HepG2 (cell line): Measurements from ENCODE around the gene SDE2. TPM values are rescaled to one million over a fixed set of nuclear protein-coding genes. Genes with fewer than 3 reads are reported as not detected.
A peak's percentile ranks its signal among the peaks of the same experiment; 100 is the strongest.

Source experiments
- ATM ChIP-seq: fragments of 450-650 bp; IDR thresholded peaks from 2 replicates; pipeline ENCODE4 v1.7.1; 2017; ENCODE audit warnings: mild to moderate bottlenecking, borderline replicate concordance
- CCAR2 ChIP-seq: fragments of 200-400 bp; formaldehyde crosslinking; optimal IDR thresholded peaks from 2 replicates; pipeline ENCODE3; 2018; ENCODE audit warnings: low read depth, mild to moderate bottlenecking, low read length, moderate library complexity
- CENPT ChIP-seq: sonication (generic); formaldehyde crosslinking; IDR thresholded peaks from 2 replicates; pipeline ENCODE4 v1.8.0; 2022; ENCODE audit warnings: low read depth, mild to moderate bottlenecking, moderate library complexity, missing genetic modification reagents
- ELF3 ChIP-seq: IDR thresholded peaks from 2 replicates; pipeline ENCODE4 v1.6.1; 2016; ENCODE audit warnings: missing genetic modification reagents, missing compliant biosample characterization
- ETV5 ChIP-seq: IDR thresholded peaks from 2 replicates; pipeline ENCODE4 v1.6.1; 2018; ENCODE audit warnings: missing biosample characterization, missing genetic modification reagents, inconsistent platforms, borderline replicate concordance
- KAT7 ChIP-seq: IDR thresholded peaks from 2 replicates; pipeline ENCODE4 v1.6.1; 2018; ENCODE audit warnings: borderline replicate concordance, missing compliant biosample characterization
- PHF21A ChIP-seq: sonication (generic); formaldehyde crosslinking; IDR thresholded peaks from 2 replicates; pipeline ENCODE4 v1.5.0; 2020; ENCODE audit warnings: mild to moderate bottlenecking, missing genetic modification reagents
- PHF8 ChIP-seq: sonication (generic); formaldehyde crosslinking; IDR thresholded peaks from 2 replicates; pipeline ENCODE4 v1.5.0; 2020; ENCODE audit warnings: missing genetic modification reagents
- SMARCC2 ChIP-seq: fragments of 450-650 bp; IDR thresholded peaks from 2 replicates; pipeline ENCODE4 v1.6.1; 2017; ENCODE audit warnings: antibody characterized with exemption, mild to moderate bottlenecking
- SOX13 ChIP-seq, 3 experiments: fragments of 450-650 bp in 1 of 3; sonication (generic) in 1 of 3; formaldehyde crosslinking in 1 of 3; IDR thresholded peaks in 2 of 3; conservative IDR thresholded peaks in 1 of 3; 2 replicates each; pipeline versions ENCODE4 v1.5.0 to v1.6.1; 2016 to 2020; ENCODE audit warnings: antibody characterized with exemption in 1 of 3, mild to moderate bottlenecking in 1 of 3, missing compliant biosample characterization in 1 of 3, missing genetic modification reagents in 1 of 3, moderate library complexity in 1 of 3
- ZNF225 ChIP-seq: sonication (generic); formaldehyde crosslinking; IDR thresholded peaks from 2 replicates; pipeline ENCODE4 v1.4.0; 2020; ENCODE audit warnings: mild to moderate bottlenecking, missing genetic modification reagents
- ZNF256 ChIP-seq: sonication (generic); formaldehyde crosslinking; conservative IDR thresholded peaks from 2 replicates; pipeline ENCODE4 v1.4.0; 2020; ENCODE audit warnings: missing genetic modification reagents
- polyA plus RNA-seq, 8 experiments: library from polyadenylated mRNA; depleted of rRNA in 3 of 8; stranded (reverse) in 7 of 8; unstranded in 1 of 8; fragments of >200 nt; fragmentation: Illumina TruSeq in 4 of 8; extraction: Trizol in 4 of 8; gene quantifications; 2 replicates each; pipeline versions ENCODE4 v1.2.1 to v1.2.3, GENCODE V29; 2011 to 2016; ENCODE audit warnings: low read depth in 4 of 8, missing spikeins in 1 of 8, mixed read lengths in 1 of 8; ENCODE audit not compliant: insufficient read depth in 1 of 8
- total RNA-seq, 5 experiments: library from RNA; depleted of rRNA; stranded (reverse); fragments of >200 nt; fragmentation: Illumina TruSeq; extraction: Trizol; gene quantifications; 2 replicates each; pipeline ENCODE4 v1.2.3, GENCODE V29; 2016; ENCODE audit warnings: low read depth in 1 of 5
- TF ChIP-seq, protein P1 (sequence below): sonication (generic); formaldehyde crosslinking; IDR thresholded peaks from 2 replicates; pipeline ENCODE4 v1.5.1; 2020; ENCODE audit warnings: mild to moderate bottlenecking, missing genetic modification reagents, borderline replicate concordance
- TF ChIP-seq, protein P2 (sequence below): sonication (generic); formaldehyde crosslinking; IDR thresholded peaks from 2 replicates; pipeline ENCODE4 v1.4.0; 2020; ENCODE audit warnings: missing genetic modification reagents, borderline replicate concordance
- TF ChIP-seq, protein P3 (sequence below): sonication (generic); formaldehyde crosslinking; IDR thresholded peaks from 2 replicates; pipeline ENCODE4 v1.8.1; 2023; ENCODE audit warnings: missing genetic modification reagents, inconsistent platforms, borderline replicate concordance
- TF ChIP-seq, protein P4 (sequence below): sonication (generic); formaldehyde crosslinking; IDR thresholded peaks from 2 replicates; pipeline ENCODE4 v1.4.0; 2020; ENCODE audit warnings: missing genetic modification reagents, borderline replicate concordance
- TF ChIP-seq, protein P5 (sequence below): sonication (generic); formaldehyde crosslinking; IDR thresholded peaks from 2 replicates; pipeline ENCODE4 v1.9.0; 2022; ENCODE audit warnings: missing genetic modification reagents, mild to moderate bottlenecking, borderline replicate concordance

SDE2 gene
- total and polyA plus RNA-seq, 2 of the 13 experiments (the other 11 are each of a cell fraction or from before 2014, with no cell fraction given), result 10.8 to 19.6 TPM

DNA sequence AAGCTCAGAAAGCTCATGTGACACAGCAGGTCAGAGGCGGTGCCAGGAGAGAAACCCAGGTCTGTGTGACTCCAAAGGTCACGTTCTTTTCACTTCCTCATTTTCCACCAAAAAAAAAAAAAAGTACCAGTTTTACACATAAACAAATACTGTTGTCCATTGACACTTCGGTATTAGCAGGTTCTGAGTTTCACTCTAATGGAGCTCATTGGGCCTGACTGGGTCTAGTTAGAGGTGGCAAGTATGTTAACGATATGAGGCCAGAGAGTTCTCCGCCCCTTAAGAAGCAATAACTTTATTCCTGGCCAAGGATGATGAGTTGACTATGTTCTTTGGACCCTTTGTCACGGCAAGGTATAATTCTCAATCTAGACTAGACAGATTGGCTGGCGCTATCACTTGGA, 30.0 kb upstream of the SDE2 start (continued):
- TF ChIP-seq, protein P1, sequence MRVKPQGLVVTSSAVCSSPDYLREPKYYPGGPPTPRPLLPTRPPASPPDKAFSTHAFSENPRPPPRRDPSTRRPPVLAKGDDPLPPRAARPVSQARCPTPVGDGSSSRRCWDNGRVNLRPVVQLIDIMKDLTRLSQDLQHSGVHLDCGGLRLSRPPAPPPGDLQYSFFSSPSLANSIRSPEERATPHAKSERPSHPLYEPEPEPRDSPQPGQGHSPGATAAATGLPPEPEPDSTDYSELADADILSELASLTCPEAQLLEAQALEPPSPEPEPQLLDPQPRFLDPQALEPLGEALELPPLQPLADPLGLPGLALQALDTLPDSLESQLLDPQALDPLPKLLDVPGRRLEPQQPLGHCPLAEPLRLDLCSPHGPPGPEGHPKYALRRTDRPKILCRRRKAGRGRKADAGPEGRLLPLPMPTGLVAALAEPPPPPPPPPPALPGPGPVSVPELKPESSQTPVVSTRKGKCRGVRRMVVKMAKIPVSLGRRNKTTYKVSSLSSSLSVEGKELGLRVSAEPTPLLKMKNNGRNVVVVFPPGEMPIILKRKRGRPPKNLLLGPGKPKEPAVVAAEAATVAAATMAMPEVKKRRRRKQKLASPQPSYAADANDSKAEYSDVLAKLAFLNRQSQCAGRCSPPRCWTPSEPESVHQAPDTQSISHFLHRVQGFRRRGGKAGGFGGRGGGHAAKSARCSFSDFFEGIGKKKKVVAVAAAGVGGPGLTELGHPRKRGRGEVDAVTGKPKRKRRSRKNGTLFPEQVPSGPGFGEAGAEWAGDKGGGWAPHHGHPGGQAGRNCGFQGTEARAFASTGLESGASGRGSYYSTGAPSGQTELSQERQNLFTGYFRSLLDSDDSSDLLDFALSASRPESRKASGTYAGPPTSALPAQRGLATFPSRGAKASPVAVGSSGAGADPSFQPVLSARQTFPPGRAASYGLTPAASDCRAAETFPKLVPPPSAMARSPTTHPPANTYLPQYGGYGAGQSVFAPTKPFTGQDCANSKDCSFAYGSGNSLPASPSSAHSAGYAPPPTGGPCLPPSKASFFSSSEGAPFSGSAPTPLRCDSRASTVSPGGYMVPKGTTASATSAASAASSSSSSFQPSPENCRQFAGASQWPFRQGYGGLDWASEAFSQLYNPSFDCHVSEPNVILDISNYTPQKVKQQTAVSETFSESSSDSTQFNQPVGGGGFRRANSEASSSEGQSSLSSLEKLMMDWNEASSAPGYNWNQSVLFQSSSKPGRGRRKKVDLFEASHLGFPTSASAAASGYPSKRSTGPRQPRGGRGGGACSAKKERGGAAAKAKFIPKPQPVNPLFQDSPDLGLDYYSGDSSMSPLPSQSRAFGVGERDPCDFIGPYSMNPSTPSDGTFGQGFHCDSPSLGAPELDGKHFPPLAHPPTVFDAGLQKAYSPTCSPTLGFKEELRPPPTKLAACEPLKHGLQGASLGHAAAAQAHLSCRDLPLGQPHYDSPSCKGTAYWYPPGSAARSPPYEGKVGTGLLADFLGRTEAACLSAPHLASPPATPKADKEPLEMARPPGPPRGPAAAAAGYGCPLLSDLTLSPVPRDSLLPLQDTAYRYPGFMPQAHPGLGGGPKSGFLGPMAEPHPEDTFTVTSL (CRISPR knock-in tag), result 0 out of 2 replicates have a peak, but pooled peaks have one; percentile 11
- TF ChIP-seq, protein P2, sequence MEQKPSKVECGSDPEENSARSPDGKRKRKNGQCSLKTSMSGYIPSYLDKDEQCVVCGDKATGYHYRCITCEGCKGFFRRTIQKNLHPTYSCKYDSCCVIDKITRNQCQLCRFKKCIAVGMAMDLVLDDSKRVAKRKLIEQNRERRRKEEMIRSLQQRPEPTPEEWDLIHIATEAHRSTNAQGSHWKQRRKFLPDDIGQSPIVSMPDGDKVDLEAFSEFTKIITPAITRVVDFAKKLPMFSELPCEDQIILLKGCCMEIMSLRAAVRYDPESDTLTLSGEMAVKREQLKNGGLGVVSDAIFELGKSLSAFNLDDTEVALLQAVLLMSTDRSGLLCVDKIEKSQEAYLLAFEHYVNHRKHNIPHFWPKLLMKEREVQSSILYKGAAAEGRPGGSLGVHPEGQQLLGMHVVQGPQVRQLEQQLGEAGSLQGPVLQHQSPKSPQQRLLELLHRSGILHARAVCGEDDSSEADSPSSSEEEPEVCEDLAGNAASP, result 0 out of 2 replicates have a peak, but pooled peaks have one; percentile 25
- TF ChIP-seq, protein P3, sequence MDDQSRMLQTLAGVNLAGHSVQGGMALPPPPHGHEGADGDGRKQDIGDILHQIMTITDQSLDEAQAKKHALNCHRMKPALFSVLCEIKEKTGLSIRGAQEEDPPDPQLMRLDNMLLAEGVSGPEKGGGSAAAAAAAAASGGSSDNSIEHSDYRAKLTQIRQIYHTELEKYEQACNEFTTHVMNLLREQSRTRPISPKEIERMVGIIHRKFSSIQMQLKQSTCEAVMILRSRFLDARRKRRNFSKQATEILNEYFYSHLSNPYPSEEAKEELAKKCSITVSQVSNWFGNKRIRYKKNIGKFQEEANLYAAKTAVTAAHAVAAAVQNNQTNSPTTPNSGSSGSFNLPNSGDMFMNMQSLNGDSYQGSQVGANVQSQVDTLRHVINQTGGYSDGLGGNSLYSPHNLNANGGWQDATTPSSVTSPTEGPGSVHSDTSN (CRISPR knock-in tag), result no peak
- TF ChIP-seq SOX13 (IDR thresholded peaks at IDR 0.05), result no peak
- TF ChIP-seq SOX13 (CRISPR knock-in tag; conservative IDR thresholded peaks at IDR 0.05 in 1 of 2, IDR thresholded peaks at IDR 0.05 in 1 of 2), result no peak
- TF ChIP-seq PHF8 (CRISPR knock-in tag), result no peak
- TF ChIP-seq ZNF225, result no peak
- TF ChIP-seq, protein P4, sequence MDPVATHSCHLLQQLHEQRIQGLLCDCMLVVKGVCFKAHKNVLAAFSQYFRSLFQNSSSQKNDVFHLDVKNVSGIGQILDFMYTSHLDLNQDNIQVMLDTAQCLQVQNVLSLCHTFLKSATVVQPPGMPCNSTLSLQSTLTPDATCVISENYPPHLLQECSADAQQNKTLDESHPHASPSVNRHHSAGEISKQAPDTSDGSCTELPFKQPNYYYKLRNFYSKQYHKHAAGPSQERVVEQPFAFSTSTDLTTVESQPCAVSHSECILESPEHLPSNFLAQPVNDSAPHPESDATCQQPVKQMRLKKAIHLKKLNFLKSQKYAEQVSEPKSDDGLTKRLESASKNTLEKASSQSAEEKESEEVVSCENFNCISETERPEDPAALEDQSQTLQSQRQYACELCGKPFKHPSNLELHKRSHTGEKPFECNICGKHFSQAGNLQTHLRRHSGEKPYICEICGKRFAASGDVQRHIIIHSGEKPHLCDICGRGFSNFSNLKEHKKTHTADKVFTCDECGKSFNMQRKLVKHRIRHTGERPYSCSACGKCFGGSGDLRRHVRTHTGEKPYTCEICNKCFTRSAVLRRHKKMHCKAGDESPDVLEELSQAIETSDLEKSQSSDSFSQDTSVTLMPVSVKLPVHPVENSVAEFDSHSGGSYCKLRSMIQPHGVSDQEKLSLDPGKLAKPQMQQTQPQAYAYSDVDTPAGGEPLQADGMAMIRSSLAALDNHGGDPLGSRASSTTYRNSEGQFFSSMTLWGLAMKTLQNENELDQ (CRISPR knock-in tag), result no peak
- no peak for TF ChIP-seq KAT7
- TF ChIP-seq SMARCC2, result no peak
- TF ChIP-seq, protein P5, sequence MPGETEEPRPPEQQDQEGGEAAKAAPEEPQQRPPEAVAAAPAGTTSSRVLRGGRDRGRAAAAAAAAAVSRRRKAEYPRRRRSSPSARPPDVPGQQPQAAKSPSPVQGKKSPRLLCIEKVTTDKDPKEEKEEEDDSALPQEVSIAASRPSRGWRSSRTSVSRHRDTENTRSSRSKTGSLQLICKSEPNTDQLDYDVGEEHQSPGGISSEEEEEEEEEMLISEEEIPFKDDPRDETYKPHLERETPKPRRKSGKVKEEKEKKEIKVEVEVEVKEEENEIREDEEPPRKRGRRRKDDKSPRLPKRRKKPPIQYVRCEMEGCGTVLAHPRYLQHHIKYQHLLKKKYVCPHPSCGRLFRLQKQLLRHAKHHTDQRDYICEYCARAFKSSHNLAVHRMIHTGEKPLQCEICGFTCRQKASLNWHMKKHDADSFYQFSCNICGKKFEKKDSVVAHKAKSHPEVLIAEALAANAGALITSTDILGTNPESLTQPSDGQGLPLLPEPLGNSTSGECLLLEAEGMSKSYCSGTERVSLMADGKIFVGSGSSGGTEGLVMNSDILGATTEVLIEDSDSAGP (CRISPR knock-in tag), result no peak
- TF ChIP-seq PHF21A (CRISPR knock-in tag), result no peak
- no peak for TF ChIP-seq ATM
- no peak for TF ChIP-seq ETV5 (CRISPR knock-in tag)
- peak; percentile 75; the same call in 1 of the 2 replicates for TF ChIP-seq ELF3 (CRISPR knock-in tag)
- TF ChIP-seq ZNF256 (CRISPR knock-in tag), result no peak
- TF ChIP-seq CENPT (CRISPR knock-in tag), result no peak
- TF ChIP-seq CCAR2, result no peak
